NB4 (cell line): Measurements from ENCODE around the gene IKBKE.

Experiments used
- MAX ChIP-seq: IDR thresholded peaks from 2 replicates; pipeline ENCODE4 v1.6.1; 2011; ENCODE audit warnings: low read depth, low read length
- POLR2A ChIP-seq: IDR thresholded peaks from 2 replicates; pipeline ENCODE4 v1.6.1; 2011; ENCODE audit warnings: mild to moderate bottlenecking; ENCODE audit not compliant: insufficient read length; ENCODE audit errors: extremely low read depth
- TF ChIP-seq, protein P1 (sequence below): IDR thresholded peaks from one replicate; pipeline ENCODE4 v1.5.1; 2012; ENCODE audit warnings: low read depth, low read length

DNA sequence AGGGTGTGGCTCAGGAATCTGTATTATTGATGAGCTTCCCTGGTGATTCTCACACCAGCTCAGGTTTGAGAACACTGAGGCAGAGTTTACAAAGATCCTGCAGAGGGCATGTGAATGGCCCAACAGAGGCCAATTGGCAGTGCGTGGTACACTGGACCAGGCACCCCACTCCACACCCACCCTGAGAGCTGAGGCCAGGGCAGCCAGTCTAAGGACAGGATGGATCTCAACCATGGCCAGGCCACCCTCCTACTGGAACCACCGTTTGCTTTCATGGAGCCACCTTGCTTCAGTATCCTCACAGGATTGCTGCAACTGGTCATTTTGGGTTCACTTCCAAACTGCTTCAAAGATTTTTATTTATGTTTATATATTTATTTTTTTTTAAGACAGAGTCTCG is 29.8 kb downstream of the IKBKE start:
- TF ChIP-seq, protein P1, sequence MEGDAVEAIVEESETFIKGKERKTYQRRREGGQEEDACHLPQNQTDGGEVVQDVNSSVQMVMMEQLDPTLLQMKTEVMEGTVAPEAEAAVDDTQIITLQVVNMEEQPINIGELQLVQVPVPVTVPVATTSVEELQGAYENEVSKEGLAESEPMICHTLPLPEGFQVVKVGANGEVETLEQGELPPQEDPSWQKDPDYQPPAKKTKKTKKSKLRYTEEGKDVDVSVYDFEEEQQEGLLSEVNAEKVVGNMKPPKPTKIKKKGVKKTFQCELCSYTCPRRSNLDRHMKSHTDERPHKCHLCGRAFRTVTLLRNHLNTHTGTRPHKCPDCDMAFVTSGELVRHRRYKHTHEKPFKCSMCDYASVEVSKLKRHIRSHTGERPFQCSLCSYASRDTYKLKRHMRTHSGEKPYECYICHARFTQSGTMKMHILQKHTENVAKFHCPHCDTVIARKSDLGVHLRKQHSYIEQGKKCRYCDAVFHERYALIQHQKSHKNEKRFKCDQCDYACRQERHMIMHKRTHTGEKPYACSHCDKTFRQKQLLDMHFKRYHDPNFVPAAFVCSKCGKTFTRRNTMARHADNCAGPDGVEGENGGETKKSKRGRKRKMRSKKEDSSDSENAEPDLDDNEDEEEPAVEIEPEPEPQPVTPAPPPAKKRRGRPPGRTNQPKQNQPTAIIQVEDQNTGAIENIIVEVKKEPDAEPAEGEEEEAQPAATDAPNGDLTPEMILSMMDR, result no peak
- no peak for TF ChIP-seq POLR2A
- TF ChIP-seq MAX, result no peak
